ENCODE measurements around the gene DISC1.
"Not testable (repeated sequence)": the region's sequence is repeated elsewhere in the genome, so short reads cannot be mapped to it uniquely, and the experiment has no call there.

DISC1 gene

GRCh38 chr1:231639819-231640218 is 13.2 kb downstream of the DISC1 start:
- DNase-seq = no peak

GRCh38 chr1:231641444-231641843 is 14.9 kb downstream of the DISC1 start:
- DNase-seq = not testable (repeated sequence)

- not testable (repeated sequence) for DNase-seq
Observed at GRCh38 chr1:231642061-231642460, 15.5 kb downstream of the DISC1 start.

GRCh38 chr1:231642618-231643017 is 16.0 kb downstream of the DISC1 start:
- no peak for DNase-seq

GRCh38 chr1:231643071-231643934 is 16.7 kb downstream of the DISC1 start:
- no peak for DNase-seq

GRCh38 chr1:231643935-231644237 is 17.3 kb downstream of the DISC1 start:
- no peak for DNase-seq

GRCh38 chr1:231645634-231646033 is 19.0 kb downstream of the DISC1 start:
- DNase-seq = not testable (repeated sequence)

- not testable (repeated sequence) for DNase-seq
Observed at GRCh38 chr1:231646165-231646564, 19.6 kb downstream of the DISC1 start.

- not testable (repeated sequence) for DNase-seq
Observed at GRCh38 chr1:231651621-231652260, 25.2 kb downstream of the DISC1 start.

GRCh38 chr1:231653632-231654031 is 27.0 kb downstream of the DISC1 start:
- DNase-seq = no peak

GRCh38 chr1:231656741-231657140 is 30.2 kb downstream of the DISC1 start:
- no peak for DNase-seq

- not testable (repeated sequence) for DNase-seq
Observed at GRCh38 chr1:231658223-231658622, 31.6 kb downstream of the DISC1 start.

- DNase-seq = no peak
Observed at GRCh38 chr1:231660198-231660597, 33.6 kb downstream of the DISC1 start.

- no peak for DNase-seq
Observed at GRCh38 chr1:231663211-231663792, 36.7 kb downstream of the DISC1 start.

- DNase-seq = no peak
Observed at GRCh38 chr1:231665101-231665500, 38.5 kb downstream of the DISC1 start.

GRCh38 chr1:231665726-231666125 is 39.1 kb downstream of the DISC1 start:
- DNase-seq = no peak

GRCh38 chr1:231666220-231666936 is 39.8 kb downstream of the DISC1 start:
- no peak for DNase-seq

- no peak for DNase-seq
Observed at GRCh38 chr1:231666937-231667608, 40.5 kb downstream of the DISC1 start.

- DNase-seq = no peak
Observed at GRCh38 chr1:231667896-231668506, 41.4 kb downstream of the DISC1 start.

- no peak for DNase-seq
Observed at GRCh38 chr1:231668826-231669225, 42.2 kb downstream of the DISC1 start.

GRCh38 chr1:231669864-231670621 is 43.5 kb downstream of the DISC1 start:
- DNase-seq = not testable (repeated sequence)

- no peak for DNase-seq
Observed at GRCh38 chr1:231670755-231671154, 44.2 kb downstream of the DISC1 start.

Data from activated naive CD4-positive, alpha-beta T cell (primary cell).